ENCODE measurements around the gene CLSTN3.

The CLSTN3 gene

DNA sequence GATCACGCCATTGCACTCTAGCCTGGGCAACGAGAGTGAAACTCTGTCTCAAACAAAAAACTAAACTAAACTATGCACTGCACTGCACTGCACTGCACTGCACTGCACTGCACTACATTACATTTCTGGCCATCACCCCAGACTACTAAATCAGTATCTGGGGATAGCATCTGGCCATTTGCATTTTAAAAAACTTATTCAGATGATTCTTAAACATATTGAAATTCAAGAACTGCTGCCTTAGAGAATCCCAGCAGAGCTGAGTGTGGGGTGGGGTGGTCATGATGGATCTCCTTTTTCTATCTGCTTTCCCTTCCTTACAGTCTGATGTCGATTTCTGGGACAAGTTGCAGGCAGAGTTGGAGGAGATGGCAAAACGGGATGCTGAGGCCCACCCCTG, 72.9 kb downstream of the CLSTN3 start:
- no peak overlapping the region for H3K9ac ChIP-seq (ENCODE audit: low read length)
- no peak overlapping the region for H3K4me2 ChIP-seq (ENCODE audit: low read depth, low read length)
- H3K4me3 ChIP-seq (ENCODE audit: low read length) = no peak overlapping the region
- H3K36me3 ChIP-seq (replicated peaks; ENCODE audit: insufficient read depth, low read length) = no peaks in the 10 kb centered on the region
- no peaks in the 10 kb centered on the region for H3K27me3 ChIP-seq (replicated peaks; ENCODE audit: insufficient read depth, low read length)
- no peak for TF ChIP-seq EZH2phosphoT487 (IDR thresholded peaks at IDR 0.05; ENCODE audit: low read length)
- TF ChIP-seq EZH2 (optimal IDR thresholded peaks at IDR 0.05; ENCODE audit: low read depth, low read length) = no peak
- no peak for TF ChIP-seq CTCF (IDR thresholded peaks at IDR 0.05; ENCODE audit: low read length)
- DNase-seq = no peak
- no peaks in the 10 kb centered on the region for H3K9me3 ChIP-seq (replicated peaks; ENCODE audit: insufficient read depth, low read length)
- no peaks in the 10 kb centered on the region for H3F3A ChIP-seq (ENCODE audit: insufficient read depth, low read length)
- H3K9me2 ChIP-seq (replicated peaks; ENCODE audit: insufficient read depth, low read length) = no peaks in the 10 kb centered on the region
- no peaks in the 10 kb centered on the region for H4K20me1 ChIP-seq (ENCODE audit: insufficient read depth, low read length)
- no peaks in the 10 kb centered on the region for H3K4me1 ChIP-seq (ENCODE audit: low read length)
- H3K79me2 ChIP-seq (ENCODE audit: low read length) = no peaks in the 10 kb centered on the region
- no peak overlapping the region for H3K27ac ChIP-seq (ENCODE audit: low read length)
- no peak overlapping the region for H2AFZ ChIP-seq (ENCODE audit: low read length)

- H3K9ac ChIP-seq (ENCODE audit: low read length) = no peak overlapping the region
- no peaks in the 10 kb centered on the region for H3K27me3 ChIP-seq (replicated peaks; ENCODE audit: insufficient read depth, low read length)
- H2AFZ ChIP-seq (ENCODE audit: low read length) = no peak overlapping the region
- DNase-seq = no peak
- H3K27ac ChIP-seq (ENCODE audit: low read length) = no peak overlapping the region
- no peak overlapping the region for H3K4me3 ChIP-seq (ENCODE audit: low read length)
- TF ChIP-seq EZH2 (optimal IDR thresholded peaks at IDR 0.05; ENCODE audit: low read depth, low read length) (no peak), CTCF (IDR thresholded peaks at IDR 0.05; ENCODE audit: low read length) (no peak), EZH2phosphoT487 (IDR thresholded peaks at IDR 0.05; ENCODE audit: low read length) (no peak)
- H4K20me1 ChIP-seq (ENCODE audit: insufficient read depth, low read length) = no peaks in the 10 kb centered on the region
- no peak overlapping the region for H3K4me2 ChIP-seq (ENCODE audit: low read depth, low read length)
- no peaks in the 10 kb centered on the region for H3K4me1 ChIP-seq (ENCODE audit: low read length)
- peaks cover 5% of the 10 kb centered on the region; the same call in 1 of the 2 replicates for H3K36me3 ChIP-seq (replicated peaks; ENCODE audit: insufficient read depth, low read length)
- H3K9me3 ChIP-seq (replicated peaks; ENCODE audit: insufficient read depth, low read length) = no peaks in the 10 kb centered on the region
- no peaks in the 10 kb centered on the region for H3F3A ChIP-seq (ENCODE audit: insufficient read depth, low read length)
- no peaks in the 10 kb centered on the region for H3K9me2 ChIP-seq (replicated peaks; ENCODE audit: insufficient read depth, low read length)
- H3K79me2 ChIP-seq (ENCODE audit: low read length) = no peaks in the 10 kb centered on the region
Measured at GRCh38 chr12:7205091-7205490, 74.9 kb downstream of the CLSTN3 start.

GRCh38 chr12:7206691-7207090, 76.5 kb downstream of the CLSTN3 start:
- no peaks in the 10 kb centered on the region for H3F3A ChIP-seq (ENCODE audit: insufficient read depth, low read length)
- H3K9me3 ChIP-seq (replicated peaks; ENCODE audit: insufficient read depth, low read length) = no peaks in the 10 kb centered on the region
- H3K79me2 ChIP-seq (ENCODE audit: low read length) = no peaks in the 10 kb centered on the region
- H3K4me2 ChIP-seq (ENCODE audit: low read depth, low read length) = no peak overlapping the region
- H3K27ac ChIP-seq (ENCODE audit: low read length) = no peak overlapping the region
- H4K20me1 ChIP-seq (ENCODE audit: insufficient read depth, low read length) = no peaks in the 10 kb centered on the region
- H3K4me1 ChIP-seq (ENCODE audit: low read length) = no peaks in the 10 kb centered on the region
- TF ChIP-seq EZH2phosphoT487 (IDR thresholded peaks at IDR 0.05; ENCODE audit: low read length) (no peak), CTCF (IDR thresholded peaks at IDR 0.05; ENCODE audit: low read length) (no peak), EZH2 (optimal IDR thresholded peaks at IDR 0.05; ENCODE audit: low read depth, low read length) (no peak)
- no peak for DNase-seq
- no peak overlapping the region for H3K4me3 ChIP-seq (ENCODE audit: low read length)
- H2AFZ ChIP-seq (ENCODE audit: low read length) = no peak overlapping the region
- H3K27me3 ChIP-seq (replicated peaks; ENCODE audit: insufficient read depth, low read length) = no peaks in the 10 kb centered on the region
- no peaks in the 10 kb centered on the region for H3K9me2 ChIP-seq (replicated peaks; ENCODE audit: insufficient read depth, low read length)
- no peak overlapping the region for H3K9ac ChIP-seq (ENCODE audit: low read length)
- peaks cover 5% of the 10 kb centered on the region for H3K36me3 ChIP-seq (replicated peaks; ENCODE audit: insufficient read depth, low read length)
